Mammary epithelial cell (primary cell): ENCODE data around the gene EML4.

Experiments
- CTCF ChIP-seq, 2 donors: IDR thresholded peaks in 1 of 2; conservative IDR thresholded peaks in 1 of 2; 2 replicates each; pipeline ENCODE4 v1.5.1; 2011 to 2012; ENCODE audit warnings: inconsistent platforms in 2 of 2, low read length in 2 of 2, mild to moderate bottlenecking in 2 of 2, control low read depth in 1 of 2, low read depth in 1 of 2; ENCODE audit not compliant: insufficient read depth in 1 of 2; ENCODE audit errors: extremely low read depth in 1 of 2
- EZH2 ChIP-seq: IDR thresholded peaks from 2 replicates; pipeline ENCODE4 v1.6.1; 2012; ENCODE audit warnings: low read length, inconsistent platforms, borderline replicate concordance

- TF ChIP-seq CTCF (conservative IDR thresholded peaks at IDR 0.05 in 1 of 2, IDR thresholded peaks at IDR 0.05 in 1 of 2; ENCODE audit: extremely low read depth in 1 of 2, insufficient read depth in 1 of 2, low read depth in 1 of 2, low read length in 2 of 2) (no peak), EZH2 (no peak)
Observed at GRCh38 chr2:42304059-42304713, 135.0 kb downstream of the EML4 start.
